T-helper 22 cell (primary cell): ENCODE data around the gene MAB21L4.

ENCODE experiments used
- DNase-seq: peaks from one replicate; pipeline ENCODE4 v3.0.0-alpha.2; 2020; ENCODE audit warnings: low read depth

Gene MAB21L4

GRCh38 chr2:240894006-240894405, 1.9 kb downstream of the MAB21L4 start:
- DNase-seq: no peak

- no peak for DNase-seq
These were observed 2.6 kb downstream of the MAB21L4 start for GRCh38 chr2:240893363-240893844.

- no peak for DNase-seq
These were observed 3.0 kb downstream of the MAB21L4 start for GRCh38 chr2:240892925-240893324.

GRCh38 chr2:240892356-240892755, 3.6 kb downstream of the MAB21L4 start:
- no peak for DNase-seq

GRCh38 chr2:240891492-240892340, 4.2 kb downstream of the MAB21L4 start:
- no peak for DNase-seq

GRCh38 chr2:240890691-240891090, 5.3 kb downstream of the MAB21L4 start:
- no peak for DNase-seq

- DNase-seq: no peak
These were observed 6.1 kb downstream of the MAB21L4 start for GRCh38 chr2:240889601-240890560.

GRCh38 chr2:240888890-240889573, 6.9 kb downstream of the MAB21L4 start:
- DNase-seq: no peak

- no peak for DNase-seq
These were observed 7.6 kb downstream of the MAB21L4 start for GRCh38 chr2:240888130-240888889.

GRCh38 chr2:240887631-240888030, 8.3 kb downstream of the MAB21L4 start:
- no peak for DNase-seq

- DNase-seq: no peak
These were observed 9.0 kb downstream of the MAB21L4 start for GRCh38 chr2:240886678-240887609.

GRCh38 chr2:240886023-240886565, 9.9 kb downstream of the MAB21L4 start:
- DNase-seq: no peak

- DNase-seq: no peak
These were observed 10.4 kb downstream of the MAB21L4 start for GRCh38 chr2:240885566-240885965.

GRCh38 chr2:240884745-240885144, 11.2 kb downstream of the MAB21L4 start:
- DNase-seq: no peak

GRCh38 chr2:240884221-240884620, 11.7 kb downstream of the MAB21L4 start:
- DNase-seq: no peak

- no peak for DNase-seq
These were observed 14.0 kb downstream of the MAB21L4 start for GRCh38 chr2:240881913-240882312.

GRCh38 chr2:240879105-240879504, 16.9 kb downstream of the MAB21L4 start:
- DNase-seq: no peak

GRCh38 chr2:240878341-240878936, 17.5 kb downstream of the MAB21L4 start:
- DNase-seq: no peak
